ENCODE data around the gene CHRNB1.

Gene CHRNB1

DNA sequence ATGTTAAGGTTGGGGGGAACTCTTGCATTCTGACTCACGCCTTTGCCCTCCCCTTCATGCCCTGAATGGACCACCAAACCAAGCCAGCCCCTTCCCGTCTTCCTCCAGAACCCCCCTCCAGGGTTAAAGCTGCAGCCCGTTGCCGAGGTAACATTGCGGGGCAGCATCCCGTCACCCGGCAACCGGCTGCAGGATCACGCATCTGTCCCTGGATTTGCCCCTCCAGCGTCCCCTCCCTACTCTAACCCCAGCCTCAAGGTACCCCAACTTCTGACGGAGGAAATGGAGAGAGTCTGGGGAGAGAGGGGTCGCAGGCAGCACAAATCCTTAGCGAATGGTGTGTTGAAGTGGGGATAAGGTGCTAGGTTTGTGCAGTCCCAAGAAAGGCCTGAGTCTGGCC lies 37.8 kb upstream of the CHRNB1 start:
- Histone ChIP-seq H3K4me2 (ENCODE audit: low read length) (no peak overlapping the region), H3K9me3 (replicated peaks; ENCODE audit: low read length) (no peaks in the 10 kb centered on the region), H3K36me3 (ENCODE audit: insufficient read depth, low read length) (peaks cover 12% of the 10 kb centered on the region), H3K9ac (ENCODE audit: low read depth, low read length) (no peak overlapping the region), H3K4me1 (ENCODE audit: control insufficient read depth, insufficient read depth, low read length) (peaks cover 18% of the 10 kb centered on the region), H3K27me3 (ENCODE audit: control insufficient read depth, insufficient read depth, low read length) (no peaks in the 10 kb centered on the region), H3K4me3 (ENCODE audit: low read length) (no peak overlapping the region)

DNA sequence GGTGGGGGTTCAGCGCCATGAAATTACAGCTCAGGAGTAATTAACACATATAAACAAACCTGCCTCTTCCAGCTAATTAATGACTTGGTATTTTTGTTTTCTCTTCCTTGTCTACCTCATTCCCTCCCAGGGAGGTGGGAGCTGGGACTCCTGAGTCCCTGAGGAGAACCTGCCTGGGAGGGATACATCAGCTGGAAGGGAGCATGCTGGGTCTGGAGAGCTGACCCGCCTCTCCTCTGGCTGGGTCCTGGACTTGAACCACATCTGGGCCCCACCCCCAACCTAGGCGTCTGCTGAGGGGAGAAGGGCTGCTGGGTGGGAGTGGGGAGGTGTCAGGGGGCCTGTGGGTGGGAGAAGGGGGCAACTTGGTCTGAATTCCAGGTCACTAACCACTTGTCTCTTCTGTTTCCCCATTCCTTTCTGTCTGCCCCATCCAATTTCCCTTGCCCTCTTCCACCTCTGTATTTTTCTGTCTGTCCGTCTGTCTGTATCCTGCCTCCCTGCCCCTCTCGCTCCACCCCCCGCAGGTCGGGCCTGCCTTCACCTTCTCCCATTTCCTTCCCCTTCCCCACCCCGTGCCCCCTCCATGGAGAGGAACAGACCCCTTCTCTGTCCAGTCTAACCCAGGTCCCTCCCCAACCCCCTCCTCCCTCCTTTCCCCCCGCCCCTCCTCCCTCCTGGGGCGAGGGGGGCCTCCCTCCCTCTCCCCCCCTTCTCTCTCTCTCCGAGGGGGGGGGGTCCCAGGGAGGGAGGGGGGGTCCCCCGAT lies 37.2 kb upstream of the CHRNB1 start, which contains the start of gene NLGN2:
Gene NLGN2, plus strand, starts transcription at position 361 of the 767 bp plus-strand sequence. CDS start 411 bp downstream, outside the sequence.
- H3K4me3 ChIP-seq (ENCODE audit: low read length), result no peak within 1 kb of the TSS
- no peaks in the 10 kb centered on the region for H3K9me3 ChIP-seq (replicated peaks; ENCODE audit: low read length)
- peaks cover 17% of the 10 kb centered on the region for H3K4me1 ChIP-seq (ENCODE audit: control insufficient read depth, insufficient read depth, low read length)
- H3K27me3 ChIP-seq (ENCODE audit: control insufficient read depth, insufficient read depth, low read length), result no peaks in the 10 kb centered on the region
- H3K4me2 ChIP-seq (ENCODE audit: low read length), result no peak within 1 kb of the TSS
- H3K36me3 ChIP-seq (ENCODE audit: insufficient read depth, low read length), result peaks cover 12% of the 10 kb centered on the region
- H3K9ac ChIP-seq (ENCODE audit: low read depth, low read length), result no peak within 1 kb of the TSS

DNA sequence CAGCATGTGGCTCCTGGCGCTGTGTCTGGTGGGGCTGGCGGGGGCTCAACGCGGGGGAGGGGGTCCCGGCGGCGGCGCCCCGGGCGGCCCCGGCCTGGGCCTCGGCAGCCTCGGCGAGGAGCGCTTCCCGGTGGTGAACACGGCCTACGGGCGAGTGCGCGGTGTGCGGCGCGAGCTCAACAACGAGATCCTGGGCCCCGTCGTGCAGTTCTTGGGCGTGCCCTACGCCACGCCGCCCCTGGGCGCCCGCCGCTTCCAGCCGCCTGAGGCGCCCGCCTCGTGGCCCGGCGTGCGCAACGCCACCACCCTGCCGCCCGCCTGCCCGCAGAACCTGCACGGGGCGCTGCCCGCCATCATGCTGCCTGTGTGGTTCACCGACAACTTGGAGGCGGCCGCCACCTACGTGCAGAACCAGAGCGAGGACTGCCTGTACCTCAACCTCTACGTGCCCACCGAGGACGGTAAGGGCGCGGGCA lies 36.6 kb upstream of the CHRNB1 start:
- no peaks in the 10 kb centered on the region for H3K27me3 ChIP-seq (ENCODE audit: control insufficient read depth, insufficient read depth, low read length)
- peaks cover 16% of the 10 kb centered on the region for H3K4me1 ChIP-seq (ENCODE audit: control insufficient read depth, insufficient read depth, low read length)
- H3K4me2 ChIP-seq (ENCODE audit: low read length), result no peak overlapping the region
- no peak overlapping the region for H3K9ac ChIP-seq (ENCODE audit: low read depth, low read length)
- no peak overlapping the region for H3K4me3 ChIP-seq (ENCODE audit: low read length)
- H3K36me3 ChIP-seq (ENCODE audit: insufficient read depth, low read length), result peaks cover 12% of the 10 kb centered on the region
- H3K9me3 ChIP-seq (replicated peaks; ENCODE audit: low read length), result no peaks in the 10 kb centered on the region

DNA sequence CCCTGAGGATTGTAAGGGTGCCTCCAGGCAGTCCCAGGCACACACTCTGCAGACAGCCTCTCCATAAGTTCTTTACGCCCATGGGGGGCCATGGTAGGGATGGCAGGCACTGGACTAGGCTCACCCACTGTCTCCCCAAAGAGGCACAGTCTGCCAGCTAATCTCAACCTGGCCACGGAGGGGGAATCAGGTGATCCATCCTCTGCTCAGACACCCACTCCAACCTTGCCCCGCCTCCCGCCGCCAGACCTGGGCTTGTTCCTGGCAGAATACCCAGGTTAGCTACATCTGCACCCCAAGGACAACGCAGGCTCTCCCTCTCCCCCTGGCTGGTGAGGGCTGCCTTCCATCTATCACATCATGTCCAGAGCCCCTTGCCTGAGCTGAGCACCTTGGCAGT lies 36.0 kb upstream of the CHRNB1 start:
- Histone ChIP-seq H3K4me2 (ENCODE audit: low read length) (no peak overlapping the region), H3K27me3 (ENCODE audit: control insufficient read depth, insufficient read depth, low read length) (no peaks in the 10 kb centered on the region)

DNA sequence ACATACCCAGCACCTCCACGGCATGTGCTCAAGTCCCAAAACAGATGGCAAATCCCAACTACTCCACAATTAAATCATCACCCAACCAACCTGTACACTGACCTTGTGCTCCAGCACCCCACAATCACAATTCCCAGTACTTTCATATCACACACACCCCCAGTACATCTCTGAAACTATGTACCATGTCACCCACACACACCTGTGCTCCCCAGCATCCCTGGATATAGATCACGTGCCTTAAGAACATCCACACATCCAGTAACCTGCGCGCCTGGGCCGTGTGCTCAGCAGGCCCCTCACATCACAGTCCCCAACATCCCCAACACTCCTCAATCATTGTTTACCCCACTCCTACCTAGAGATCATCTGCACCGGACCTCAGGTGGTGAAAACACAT lies 35.1 kb upstream of the CHRNB1 start:
- H3K4me3 ChIP-seq (ENCODE audit: low read length), result no peak overlapping the region
- no peak overlapping the region for H3K4me2 ChIP-seq (ENCODE audit: low read length)
- H3K36me3 ChIP-seq (ENCODE audit: insufficient read depth, low read length), result peaks cover 12% of the 10 kb centered on the region
- H3K9me3 ChIP-seq (replicated peaks; ENCODE audit: low read length), result no peaks in the 10 kb centered on the region
- no peaks in the 10 kb centered on the region for H3K27me3 ChIP-seq (ENCODE audit: control insufficient read depth, insufficient read depth, low read length)
- no peak overlapping the region for H3K9ac ChIP-seq (ENCODE audit: low read depth, low read length)
- H3K4me1 ChIP-seq (ENCODE audit: control insufficient read depth, insufficient read depth, low read length), result peaks cover 21% of the 10 kb centered on the region

More for the DNA sequence above, 36.0 kb upstream of the CHRNB1 start:
- H3K9ac ChIP-seq (ENCODE audit: low read depth, low read length), result no peak overlapping the region
- H3K4me1 ChIP-seq (ENCODE audit: control insufficient read depth, insufficient read depth, low read length), result peaks cover 21% of the 10 kb centered on the region
- peaks cover 12% of the 10 kb centered on the region for H3K36me3 ChIP-seq (ENCODE audit: insufficient read depth, low read length)
- H3K9me3 ChIP-seq (replicated peaks; ENCODE audit: low read length), result no peaks in the 10 kb centered on the region
- no peak overlapping the region for H3K4me3 ChIP-seq (ENCODE audit: low read length)

DNA sequence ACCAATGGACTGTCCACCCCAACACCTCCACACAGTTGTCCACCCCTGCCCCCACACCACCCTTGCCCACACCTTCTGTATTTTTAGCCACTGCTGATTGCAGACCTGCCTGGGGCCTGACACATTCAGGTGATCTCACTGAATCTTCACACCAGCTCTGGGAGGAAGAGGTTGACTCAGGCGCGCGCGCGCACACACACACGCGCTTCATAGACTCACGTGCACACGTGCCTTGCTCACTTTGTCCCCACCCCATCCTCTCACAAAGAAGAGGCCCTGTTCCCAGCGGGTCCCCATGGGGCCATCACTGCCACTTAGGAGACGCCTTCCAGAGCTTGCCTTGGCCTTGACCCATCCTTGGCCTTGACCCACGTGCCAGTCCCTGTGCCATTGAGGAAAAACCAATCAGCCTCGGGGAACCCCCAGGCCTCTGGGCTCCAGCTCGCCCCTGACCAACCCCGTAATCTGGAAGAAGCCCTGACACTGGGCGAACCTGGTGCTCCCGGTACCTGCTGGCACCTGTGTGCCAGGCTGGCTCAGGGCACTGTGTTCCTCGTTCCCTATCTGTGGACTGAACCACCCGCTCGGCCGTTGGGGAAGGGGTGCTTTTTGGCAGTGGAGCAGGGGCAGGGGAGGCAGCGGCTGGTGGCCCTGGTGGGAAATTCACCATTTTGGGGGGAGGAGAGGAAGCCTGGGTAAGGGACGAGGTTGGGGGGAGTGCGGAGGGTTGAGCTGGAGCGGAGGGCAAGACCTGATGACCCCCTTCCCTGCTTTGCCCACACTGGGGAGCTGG lies 34.0 kb upstream of the CHRNB1 start:
- no peaks in the 10 kb centered on the region for H3K9me3 ChIP-seq (replicated peaks; ENCODE audit: low read length)
- H3K4me2 ChIP-seq (ENCODE audit: low read length), result no peak overlapping the region
- no peak overlapping the region for H3K4me3 ChIP-seq (ENCODE audit: low read length)
- no peaks in the 10 kb centered on the region for H3K27me3 ChIP-seq (ENCODE audit: control insufficient read depth, insufficient read depth, low read length)
- H3K4me1 ChIP-seq (ENCODE audit: control insufficient read depth, insufficient read depth, low read length), result peaks cover 17% of the 10 kb centered on the region
- H3K36me3 ChIP-seq (ENCODE audit: insufficient read depth, low read length), result peaks cover 17% of the 10 kb centered on the region
- H3K9ac ChIP-seq (ENCODE audit: low read depth, low read length), result no peak overlapping the region

DNA sequence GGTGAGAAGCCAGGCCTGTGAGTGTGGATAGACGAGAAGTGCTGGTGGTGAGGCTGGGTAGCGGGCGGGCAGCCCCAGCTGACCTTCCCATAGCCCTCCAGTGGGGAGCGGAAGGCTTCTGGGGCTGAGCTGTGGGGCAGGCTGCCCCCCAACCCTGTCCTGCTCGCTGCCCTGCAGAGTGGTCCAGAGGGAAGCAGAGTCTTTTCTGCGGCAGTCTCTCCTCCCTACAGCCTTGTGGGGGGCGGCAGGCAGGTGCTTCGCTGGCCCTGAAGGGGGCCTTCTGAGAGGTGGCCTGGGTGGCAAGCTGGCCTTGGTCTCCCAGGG lies 33.5 kb upstream of the CHRNB1 start:
- Histone ChIP-seq H3K36me3 (ENCODE audit: insufficient read depth, low read length) (peaks cover 17% of the 10 kb centered on the region), H3K4me3 (ENCODE audit: low read length) (no peak overlapping the region), H3K27me3 (ENCODE audit: control insufficient read depth, insufficient read depth, low read length) (no peaks in the 10 kb centered on the region), H3K4me2 (ENCODE audit: low read length) (no peak overlapping the region), H3K9ac (ENCODE audit: low read depth, low read length) (no peak overlapping the region), H3K9me3 (replicated peaks; ENCODE audit: low read length) (no peaks in the 10 kb centered on the region), H3K4me1 (ENCODE audit: control insufficient read depth, insufficient read depth, low read length) (peaks cover 11% of the 10 kb centered on the region)

DNA sequence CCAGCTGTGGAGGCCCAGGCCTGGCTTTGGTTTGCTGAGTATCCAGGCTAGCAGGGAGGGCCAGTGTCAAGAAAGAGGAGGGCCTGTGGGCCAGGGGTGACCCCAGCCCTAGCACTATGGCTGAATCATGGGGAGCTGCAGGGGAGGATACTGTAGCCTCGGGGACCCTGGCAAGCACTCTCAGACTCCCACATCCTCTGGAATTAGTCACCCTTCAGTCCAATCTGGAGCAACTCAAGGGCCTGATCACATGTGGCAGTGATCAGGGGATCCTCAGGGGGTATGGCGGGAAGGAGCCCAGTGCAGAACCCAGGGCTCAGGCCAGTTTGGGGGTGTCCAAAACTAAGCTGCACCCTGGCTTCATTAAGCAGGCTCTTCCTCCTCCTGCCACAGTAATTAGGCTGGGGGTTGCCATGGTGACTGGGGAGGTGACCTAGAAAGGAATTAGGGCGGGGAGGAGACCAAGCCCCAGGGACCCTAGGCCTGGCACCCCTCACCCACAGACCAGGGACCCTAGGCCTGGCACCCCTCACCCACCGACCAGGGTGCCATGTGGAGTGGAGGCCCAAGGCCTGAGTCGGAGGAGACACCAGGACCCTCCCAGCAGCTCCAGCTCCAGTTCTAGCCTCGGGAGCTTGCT lies 31.4 kb upstream of the CHRNB1 start:
- peaks cover 17% of the 10 kb centered on the region for H3K36me3 ChIP-seq (ENCODE audit: insufficient read depth, low read length)
- H3K4me2 ChIP-seq (ENCODE audit: low read length), result peak overlapping the region; percentile 20
- no peaks in the 10 kb centered on the region for H3K27me3 ChIP-seq (ENCODE audit: control insufficient read depth, insufficient read depth, low read length)
- H3K4me3 ChIP-seq (ENCODE audit: low read length), result no peak overlapping the region
- H3K4me1 ChIP-seq (ENCODE audit: control insufficient read depth, insufficient read depth, low read length), result peaks cover 11% of the 10 kb centered on the region
- H3K9me3 ChIP-seq (replicated peaks; ENCODE audit: low read length), result no peaks in the 10 kb centered on the region
- no peak overlapping the region for H3K9ac ChIP-seq (ENCODE audit: low read depth, low read length)

DNA sequence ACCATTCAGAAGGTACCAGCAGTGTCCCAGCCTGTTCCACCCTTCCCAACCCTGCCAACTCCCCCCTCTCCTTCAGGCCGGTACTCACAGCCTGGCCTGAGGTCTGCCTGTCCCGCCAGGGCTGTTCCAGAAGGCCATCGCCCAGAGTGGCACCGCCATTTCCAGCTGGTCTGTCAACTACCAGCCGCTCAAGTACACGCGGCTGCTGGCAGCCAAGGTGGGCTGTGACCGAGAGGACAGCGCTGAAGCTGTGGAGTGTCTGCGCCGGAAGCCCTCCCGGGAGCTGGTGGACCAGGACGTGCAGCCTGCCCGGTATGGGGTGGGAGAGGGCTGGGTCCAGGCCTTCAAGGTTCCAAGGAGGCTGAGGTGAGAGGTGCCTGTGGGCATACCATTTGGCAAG lies 30.0 kb upstream of the CHRNB1 start:
- Histone ChIP-seq H3K36me3 (ENCODE audit: insufficient read depth, low read length) (peaks cover 7% of the 10 kb centered on the region), H3K9me3 (replicated peaks; ENCODE audit: low read length) (no peaks in the 10 kb centered on the region), H3K27me3 (ENCODE audit: control insufficient read depth, insufficient read depth, low read length) (no peaks in the 10 kb centered on the region), H3K4me1 (ENCODE audit: control insufficient read depth, insufficient read depth, low read length) (peaks cover 11% of the 10 kb centered on the region), H3K9ac (ENCODE audit: low read depth, low read length) (no peak overlapping the region), H3K4me3 (ENCODE audit: low read length) (no peak overlapping the region), H3K4me2 (ENCODE audit: low read length) (no peak overlapping the region)

DNA sequence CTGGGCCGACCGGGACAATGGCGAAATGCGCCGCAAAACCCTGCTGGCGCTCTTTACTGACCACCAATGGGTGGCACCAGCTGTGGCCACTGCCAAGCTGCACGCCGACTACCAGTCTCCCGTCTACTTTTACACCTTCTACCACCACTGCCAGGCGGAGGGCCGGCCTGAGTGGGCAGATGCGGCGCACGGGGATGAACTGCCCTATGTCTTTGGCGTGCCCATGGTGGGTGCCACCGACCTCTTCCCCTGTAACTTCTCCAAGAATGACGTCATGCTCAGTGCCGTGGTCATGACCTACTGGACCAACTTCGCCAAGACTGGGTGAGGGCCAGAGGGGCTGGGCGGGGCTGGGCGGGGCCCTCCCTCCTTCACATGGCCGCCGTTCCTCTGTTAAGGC lies 29.1 kb upstream of the CHRNB1 start:
- Histone ChIP-seq H3K27me3 (ENCODE audit: control insufficient read depth, insufficient read depth, low read length) (no peaks in the 10 kb centered on the region), H3K4me1 (ENCODE audit: control insufficient read depth, insufficient read depth, low read length) (peaks cover 11% of the 10 kb centered on the region), H3K9ac (ENCODE audit: low read depth, low read length) (no peak overlapping the region), H3K9me3 (replicated peaks; ENCODE audit: low read length) (no peaks in the 10 kb centered on the region), H3K4me3 (ENCODE audit: low read length) (no peak overlapping the region), H3K36me3 (ENCODE audit: insufficient read depth, low read length) (peaks cover 5% of the 10 kb centered on the region), H3K4me2 (ENCODE audit: low read length) (no peak overlapping the region)

DNA sequence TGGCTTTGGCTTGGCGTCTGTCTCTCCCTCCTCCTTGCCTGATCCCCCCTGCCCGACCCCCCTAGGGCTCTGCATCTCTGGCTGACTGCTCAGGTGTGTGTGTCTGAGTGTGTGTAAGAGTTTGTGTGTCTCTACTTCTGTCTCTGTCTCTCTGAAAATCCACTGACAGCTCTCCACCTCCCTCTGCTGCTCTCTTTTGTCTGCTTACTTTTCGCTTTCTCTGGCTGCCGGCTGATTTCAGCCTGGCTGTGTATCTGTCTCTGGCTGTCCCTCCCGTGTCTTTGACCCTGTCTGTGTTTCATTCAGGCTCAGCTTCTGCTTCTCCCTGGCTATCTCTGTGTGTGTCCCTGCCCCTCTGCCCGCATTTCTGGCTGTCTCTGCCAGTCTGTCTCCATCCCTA lies 28.5 kb upstream of the CHRNB1 start:
- Histone ChIP-seq H3K4me3 (ENCODE audit: low read length) (no peak overlapping the region), H3K4me1 (ENCODE audit: control insufficient read depth, insufficient read depth, low read length) (peaks cover 11% of the 10 kb centered on the region), H3K36me3 (ENCODE audit: insufficient read depth, low read length) (peaks cover 5% of the 10 kb centered on the region), H3K27me3 (ENCODE audit: control insufficient read depth, insufficient read depth, low read length) (no peaks in the 10 kb centered on the region), H3K9me3 (replicated peaks; ENCODE audit: low read length) (no peaks in the 10 kb centered on the region), H3K4me2 (ENCODE audit: low read length) (no peak overlapping the region), H3K9ac (ENCODE audit: low read depth, low read length) (no peak overlapping the region)
